ENCODE results near the gene ATP6V0E1.

ATP6V0E1 gene

GRCh38 chr5:173010547-173011464, 27.2 kb downstream of the ATP6V0E1 start:
- H3K4me2 ChIP-seq = no peak overlapping the region
- H3K4me3 ChIP-seq (IDR thresholded peaks at IDR 0.05; ENCODE audit: insufficient read depth, low read depth, low read length) = no peak overlapping the region
- H3K9ac ChIP-seq = no peak overlapping the region
- H4K20me1 ChIP-seq (ENCODE audit: insufficient read depth) = no peaks in the 10 kb centered on the region
- H3K27ac ChIP-seq = no peak overlapping the region
- H2AFZ ChIP-seq (ENCODE audit: low read depth) = no peak overlapping the region
- TF ChIP-seq CTCF (conservative IDR thresholded peaks at IDR 0.05; ENCODE audit: low read depth, low read length) = no peak
- H3K27me3 ChIP-seq (ENCODE audit: insufficient read depth, low read depth) = no peaks in the 10 kb centered on the region
- no peaks in the 10 kb centered on the region for H3K36me3 ChIP-seq (ENCODE audit: insufficient read depth)
- H3K79me2 ChIP-seq (ENCODE audit: insufficient read depth, low read depth) = peaks cover 56% of the 10 kb centered on the region
- H3K4me1 ChIP-seq (ENCODE audit: low read depth, poor library complexity, severe bottlenecking) = no peaks in the 10 kb centered on the region

GRCh38 chr5:173011566-173011965, 28.0 kb downstream of the ATP6V0E1 start:
- Histone ChIP-seq H3K9ac (no peak overlapping the region), H3K36me3 (ENCODE audit: insufficient read depth) (no peaks in the 10 kb centered on the region), H3K4me2 (no peak overlapping the region), H3K27me3 (ENCODE audit: insufficient read depth, low read depth) (no peaks in the 10 kb centered on the region), H2AFZ (ENCODE audit: low read depth) (no peak overlapping the region), H3K79me2 (ENCODE audit: insufficient read depth, low read depth) (peaks cover 56% of the 10 kb centered on the region), H3K4me1 (ENCODE audit: low read depth, poor library complexity, severe bottlenecking) (no peaks in the 10 kb centered on the region), H3K27ac (no peak overlapping the region), H3K4me3 (IDR thresholded peaks at IDR 0.05; ENCODE audit: insufficient read depth, low read depth, low read length) (no peak overlapping the region), H4K20me1 (ENCODE audit: insufficient read depth) (no peaks in the 10 kb centered on the region)
- TF ChIP-seq CTCF (conservative IDR thresholded peaks at IDR 0.05; ENCODE audit: low read depth, low read length) = no peak

- no peaks in the 10 kb centered on the region for H3K4me1 ChIP-seq (ENCODE audit: low read depth, poor library complexity, severe bottlenecking)
- no peaks in the 10 kb centered on the region for H3K27me3 ChIP-seq (ENCODE audit: insufficient read depth, low read depth)
- H3K79me2 ChIP-seq (ENCODE audit: insufficient read depth, low read depth) = peaks cover 52% of the 10 kb centered on the region
- no peak overlapping the region for H2AFZ ChIP-seq (ENCODE audit: low read depth)
- no peaks in the 10 kb centered on the region for H4K20me1 ChIP-seq (ENCODE audit: insufficient read depth)
- no peaks in the 10 kb centered on the region for H3K36me3 ChIP-seq (ENCODE audit: insufficient read depth)
- no peak for TF ChIP-seq CTCF (conservative IDR thresholded peaks at IDR 0.05; ENCODE audit: low read depth, low read length)
- no peak overlapping the region for H3K9ac ChIP-seq
- no peak overlapping the region for H3K4me3 ChIP-seq (IDR thresholded peaks at IDR 0.05; ENCODE audit: insufficient read depth, low read depth, low read length)
- H3K27ac ChIP-seq = no peak overlapping the region
- no peak overlapping the region for H3K4me2 ChIP-seq
Observed at GRCh38 chr5:173012882-173013281, 29.3 kb downstream of the ATP6V0E1 start.

GRCh38 chr5:173014671-173015070, 31.1 kb downstream of the ATP6V0E1 start:
- Histone ChIP-seq H3K4me3 (IDR thresholded peaks at IDR 0.05; ENCODE audit: insufficient read depth, low read depth, low read length) (no peak overlapping the region), H3K4me1 (ENCODE audit: low read depth, poor library complexity, severe bottlenecking) (no peaks in the 10 kb centered on the region), H3K27me3 (ENCODE audit: insufficient read depth, low read depth) (no peaks in the 10 kb centered on the region), H3K27ac (no peak overlapping the region), H2AFZ (ENCODE audit: low read depth) (no peak overlapping the region), H4K20me1 (ENCODE audit: insufficient read depth) (no peaks in the 10 kb centered on the region), H3K36me3 (ENCODE audit: insufficient read depth) (no peaks in the 10 kb centered on the region), H3K9ac (no peak overlapping the region), H3K79me2 (ENCODE audit: insufficient read depth, low read depth) (peaks cover 59% of the 10 kb centered on the region), H3K4me2 (no peak overlapping the region)
- no peak for TF ChIP-seq CTCF (conservative IDR thresholded peaks at IDR 0.05; ENCODE audit: low read depth, low read length)

Data from KMS-11 (cell line).